Coronary artery (tissue), 2 donors: ENCODE results near the gene CRK.
A peak's percentile ranks its signal among the peaks of the same experiment; 100 is the strongest.
"Not testable (repeated sequence)": the region's sequence is repeated elsewhere in the genome, so short reads cannot be mapped to it uniquely, and the experiment has no call there.

Source experiments
- DNase-seq: peaks from one replicate; pipeline ENCODE4 v3.0.0-alpha.2; 2017; ENCODE audit warnings: low spot score
- H3K27ac ChIP-seq, 2 donors: fragments of 200-600 bp; sonication (generic); one replicate each; pipeline ENCODE4 v1.5.1; 2016 to 2019
- H3K4me3 ChIP-seq: fragments of 200-600 bp; sonication (generic); 2 replicates; pipeline ENCODE4 v1.5.1; 2016; ENCODE audit warnings: mild to moderate bottlenecking, moderate library complexity
- CTCF ChIP-seq: fragments of 200-600 bp; sonication (generic); IDR thresholded peaks from one replicate; pipeline ENCODE4 v1.5.1; 2019; ENCODE audit warnings: antibody characterized with exemption

Gene CRK

GRCh38 chr17:1464186-1464585 is 8.2 kb upstream of the CRK start:
- no peak for TF ChIP-seq CTCF
- Histone ChIP-seq H3K27ac (no peak overlapping the region), H3K4me3 (no peak overlapping the region)
- DNase-seq: no peak

- H3K27ac ChIP-seq: no peak overlapping the region
- no peak for TF ChIP-seq CTCF
- H3K4me3 ChIP-seq: no peak overlapping the region
- DNase-seq: no peak
Observed at GRCh38 chr17:1462164-1463112, 6.4 kb upstream of the CRK start.

GRCh38 chr17:1461198-1461944 is 5.3 kb upstream of the CRK start:
- TF ChIP-seq CTCF: no peak
- Histone ChIP-seq H3K4me3 (no peak overlapping the region), H3K27ac (peak overlapping the region in 1 of 2 donors; percentile 35)
- no peak for DNase-seq

GRCh38 chr17:1460233-1460632 is 4.2 kb upstream of the CRK start:
- Histone ChIP-seq H3K4me3 (no peak overlapping the region), H3K27ac (peak overlapping the region; percentile 63 to 82)
- TF ChIP-seq CTCF: no peak
- DNase-seq: peak; percentile 95

- Histone ChIP-seq H3K4me3 (peak overlapping the region; percentile 91), H3K27ac (peak overlapping the region; percentile 88 to 93)
- peak; percentile 88 for DNase-seq
- TF ChIP-seq CTCF: peak; percentile 37
Observed at GRCh38 chr17:1455291-1455796, 688 bp downstream of the CRK start.

GRCh38 chr17:1454541-1454940 is 1.5 kb downstream of the CRK start:
- TF ChIP-seq CTCF: no peak
- Histone ChIP-seq H3K27ac (peak overlapping the region; percentile 88 to 93), H3K4me3 (peak overlapping the region; percentile 91)
- DNase-seq: no peak

- not testable (repeated sequence) for H3K27ac ChIP-seq, DNase-seq, H3K4me3 ChIP-seq
Observed at GRCh38 chr17:1453694-1454093, 2.3 kb downstream of the CRK start.
